ENCODE data around the gene TAGLN2.

Gene TAGLN2

DNA sequence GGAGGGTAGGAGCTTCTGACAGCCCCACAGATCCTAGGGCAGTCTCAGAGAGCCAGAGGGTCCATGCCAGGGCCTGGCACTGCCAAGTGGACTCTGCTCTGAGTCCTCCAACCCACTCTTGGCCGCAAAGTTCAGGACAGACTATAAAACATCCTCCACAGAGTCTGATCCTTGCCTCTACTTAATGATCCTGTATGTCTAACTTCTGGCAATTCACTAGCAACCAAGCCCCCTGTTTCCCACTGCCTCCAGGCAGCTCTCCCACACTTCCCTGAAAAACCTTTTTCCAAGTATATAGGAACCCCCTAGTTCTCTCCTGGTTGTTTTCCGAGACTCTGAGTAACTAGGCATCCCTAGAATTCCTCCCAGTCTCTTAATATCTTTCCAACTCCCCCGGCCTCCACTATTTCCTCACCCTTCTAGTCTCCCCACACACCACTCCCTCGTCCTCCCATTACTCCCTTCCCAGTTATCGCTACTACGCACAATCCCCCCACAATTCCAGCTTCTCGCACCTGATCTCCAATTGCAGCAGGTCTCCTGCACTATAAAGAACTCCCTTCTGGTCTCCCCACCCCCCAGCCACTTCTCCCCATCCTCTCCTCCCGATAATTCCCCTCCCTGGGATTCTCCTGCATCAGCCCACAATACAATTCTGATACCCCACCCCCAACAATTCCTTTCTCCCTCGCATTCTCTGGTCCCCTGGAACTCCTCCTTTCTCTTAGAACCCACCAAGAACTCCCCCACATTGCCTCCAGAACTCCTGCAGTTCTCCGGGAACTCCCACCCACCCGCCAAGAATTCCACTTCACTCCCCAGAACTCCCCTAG, 19.5 kb upstream of the TAGLN2 start:
- peak overlapping the region; percentile 50 for H3K4me3 ChIP-seq (ENCODE audit: low read depth, low read length)
- TF ChIP-seq, protein P1, sequence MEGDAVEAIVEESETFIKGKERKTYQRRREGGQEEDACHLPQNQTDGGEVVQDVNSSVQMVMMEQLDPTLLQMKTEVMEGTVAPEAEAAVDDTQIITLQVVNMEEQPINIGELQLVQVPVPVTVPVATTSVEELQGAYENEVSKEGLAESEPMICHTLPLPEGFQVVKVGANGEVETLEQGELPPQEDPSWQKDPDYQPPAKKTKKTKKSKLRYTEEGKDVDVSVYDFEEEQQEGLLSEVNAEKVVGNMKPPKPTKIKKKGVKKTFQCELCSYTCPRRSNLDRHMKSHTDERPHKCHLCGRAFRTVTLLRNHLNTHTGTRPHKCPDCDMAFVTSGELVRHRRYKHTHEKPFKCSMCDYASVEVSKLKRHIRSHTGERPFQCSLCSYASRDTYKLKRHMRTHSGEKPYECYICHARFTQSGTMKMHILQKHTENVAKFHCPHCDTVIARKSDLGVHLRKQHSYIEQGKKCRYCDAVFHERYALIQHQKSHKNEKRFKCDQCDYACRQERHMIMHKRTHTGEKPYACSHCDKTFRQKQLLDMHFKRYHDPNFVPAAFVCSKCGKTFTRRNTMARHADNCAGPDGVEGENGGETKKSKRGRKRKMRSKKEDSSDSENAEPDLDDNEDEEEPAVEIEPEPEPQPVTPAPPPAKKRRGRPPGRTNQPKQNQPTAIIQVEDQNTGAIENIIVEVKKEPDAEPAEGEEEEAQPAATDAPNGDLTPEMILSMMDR (IDR thresholded peaks at IDR 0.05; ENCODE audit: control insufficient read depth, extremely low read depth, insufficient read depth) = no peak
- no peak for DNase-seq (ENCODE audit: low read depth)

DNA sequence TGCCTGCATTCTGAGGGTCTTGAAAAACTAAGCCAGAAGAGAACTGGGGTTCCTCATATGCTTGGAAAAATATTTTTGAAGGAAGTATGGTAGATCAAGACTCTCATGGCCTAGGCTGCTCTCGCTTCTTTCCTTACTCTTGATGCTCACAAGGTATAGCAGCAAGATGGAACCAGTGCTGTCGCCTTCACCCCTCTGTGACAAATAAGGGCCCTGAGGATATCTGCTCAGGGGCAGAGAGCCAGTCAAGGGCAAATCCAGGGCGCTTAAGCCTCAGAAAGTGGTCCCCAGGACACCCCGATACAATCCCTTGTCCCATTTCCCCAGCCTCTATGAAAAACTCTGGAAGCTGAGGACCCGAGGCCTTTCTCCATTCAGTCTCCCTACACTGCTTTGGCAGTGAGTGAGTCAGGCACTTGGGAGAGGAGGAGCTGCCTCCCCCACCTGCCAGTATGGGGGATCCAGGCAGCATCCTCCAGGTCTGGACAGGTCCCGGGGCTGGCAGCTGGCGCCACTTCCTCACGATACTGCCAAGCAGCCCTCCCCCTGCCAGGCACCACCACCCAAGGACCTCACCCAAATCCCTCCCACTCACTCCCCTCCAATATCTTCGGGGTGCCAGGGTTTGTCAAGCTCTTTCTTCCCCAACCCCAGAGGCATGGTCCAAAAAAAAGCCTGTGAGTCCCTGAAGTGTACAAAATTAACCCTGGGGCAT, 18.8 kb upstream of the TAGLN2 start:
- TF ChIP-seq, protein P1 (IDR thresholded peaks at IDR 0.05; ENCODE audit: control insufficient read depth, extremely low read depth, insufficient read depth) = no peak
- H3K4me3 ChIP-seq (ENCODE audit: low read depth, low read length) = no peak overlapping the region

GRCh38 chr1:159943278-159943640, 18.0 kb upstream of the TAGLN2 start:
- TF ChIP-seq, protein P1 (IDR thresholded peaks at IDR 0.05; ENCODE audit: control insufficient read depth, extremely low read depth, insufficient read depth) = no peak
- no peak for DNase-seq (ENCODE audit: low read depth)
- no peak overlapping the region for H3K4me3 ChIP-seq (ENCODE audit: low read depth, low read length)

More for the DNA sequence above, 18.8 kb upstream of the TAGLN2 start:
- DNase-seq (ENCODE audit: low read depth) = no peak

DNA sequence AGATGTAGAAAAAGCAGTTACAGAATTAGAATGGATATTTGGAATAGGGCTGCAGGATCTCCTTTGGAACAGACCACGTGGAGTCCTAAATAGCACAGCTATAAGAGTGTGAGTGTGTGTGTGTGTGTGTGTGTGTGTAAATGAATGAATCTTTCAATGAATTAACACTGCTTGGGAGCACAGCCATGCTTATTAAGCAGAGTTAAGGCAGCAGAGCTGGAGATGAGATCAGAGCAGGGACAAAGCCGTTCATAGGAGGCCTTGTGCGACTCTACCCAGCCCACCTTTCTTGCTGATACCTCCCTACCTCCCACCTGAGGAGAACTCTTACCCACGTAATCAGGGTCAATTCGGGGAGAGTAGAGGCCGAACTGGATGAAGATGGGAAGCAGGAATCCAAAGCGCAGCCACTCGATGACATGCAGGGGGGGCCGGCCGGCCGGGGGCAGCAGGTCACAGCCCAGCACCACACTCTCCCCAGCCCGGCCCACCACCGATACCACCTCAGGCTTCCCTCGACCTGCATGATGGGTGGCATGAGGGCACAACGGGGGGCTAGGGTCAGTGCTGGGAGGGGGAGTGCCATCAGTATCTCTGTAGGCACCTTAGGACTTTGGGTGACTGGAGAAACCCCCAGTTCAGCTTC, 17.4 kb upstream of the TAGLN2 start:
- no peak overlapping the region for H3K4me3 ChIP-seq (ENCODE audit: low read depth, low read length)
- TF ChIP-seq, protein P1 (IDR thresholded peaks at IDR 0.05; ENCODE audit: control insufficient read depth, extremely low read depth, insufficient read depth) = no peak
- no peak for DNase-seq (ENCODE audit: low read depth)

DNA sequence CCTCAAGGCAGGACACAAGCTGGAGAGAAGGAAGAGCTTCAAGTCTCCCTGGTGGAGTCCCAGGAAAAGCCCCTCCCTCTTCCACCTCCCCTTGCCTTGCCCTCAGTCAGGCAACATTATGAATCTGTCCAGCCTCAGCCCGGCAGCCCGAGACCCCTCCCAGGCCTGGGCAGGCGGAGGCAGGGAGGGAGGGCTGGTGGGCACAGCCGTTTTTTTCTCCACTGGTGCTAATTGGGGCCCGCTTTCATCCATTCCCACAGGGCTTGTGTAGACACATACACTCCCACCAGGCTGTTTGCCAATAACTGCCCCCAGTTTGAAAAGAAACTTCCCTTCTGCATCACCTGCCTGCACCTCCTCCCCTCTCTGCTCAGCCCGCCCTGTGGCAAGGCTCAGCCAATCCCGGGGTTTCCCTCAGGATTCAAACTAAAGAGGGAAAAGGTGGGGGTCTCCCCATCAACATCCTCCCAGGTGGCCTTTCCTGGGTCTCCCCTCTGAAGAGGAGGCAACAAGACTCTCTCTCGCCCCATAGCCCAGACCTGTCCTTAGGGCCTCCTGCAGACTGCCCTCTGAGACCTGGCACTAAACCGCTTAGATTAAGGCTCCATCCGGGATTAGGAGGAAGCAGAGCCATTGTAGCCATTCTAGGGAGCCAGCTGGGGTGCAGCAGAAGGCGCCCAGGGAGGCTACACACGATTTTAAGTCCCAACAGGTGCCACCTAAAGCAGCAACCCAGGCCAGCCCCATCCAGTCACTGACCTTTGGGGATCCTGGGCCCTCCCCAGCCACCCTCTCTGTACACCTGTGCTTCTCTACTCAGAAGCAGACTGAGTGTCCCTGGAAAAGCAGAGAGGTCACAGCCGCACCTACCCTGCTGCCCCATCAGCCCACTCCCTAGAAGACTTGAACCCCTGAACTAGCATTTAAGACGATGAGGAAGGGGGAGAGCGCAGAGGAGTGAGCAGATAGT, 16.6 kb upstream of the TAGLN2 start:
- no peak overlapping the region for H3K4me3 ChIP-seq (ENCODE audit: low read depth, low read length)
- TF ChIP-seq, protein P1 (IDR thresholded peaks at IDR 0.05; ENCODE audit: control insufficient read depth, extremely low read depth, insufficient read depth) = no peak
- no peak for DNase-seq (ENCODE audit: low read depth)

- no peak overlapping the region for H3K4me3 ChIP-seq (ENCODE audit: low read depth, low read length)
- TF ChIP-seq, protein P1 (IDR thresholded peaks at IDR 0.05; ENCODE audit: control insufficient read depth, extremely low read depth, insufficient read depth) = no peak
- no peak for DNase-seq (ENCODE audit: low read depth)
Observed at GRCh38 chr1:159941141-159941540, 15.8 kb upstream of the TAGLN2 start.
